Thoracic aorta (tissue), 2 donors: Measurements from ENCODE around the gene RTN3. TPM values are rescaled to one million over a fixed set of nuclear protein-coding genes. Genes with fewer than 3 reads are reported as not detected.

ENCODE experiments used
- ATAC-seq: fragments of 150-250 bp; one replicate; pipeline ENCODE4 v1.8.0; 2017; ENCODE audit warnings: low read depth; ENCODE audit not compliant: insufficient number of reproducible peaks, low FRiP score
- DNase-seq: peaks from one replicate; pipeline ENCODE4 v3.0.0-alpha.2; 2020; ENCODE audit warnings: low spot score
- H3K27ac ChIP-seq, 2 donors: fragments of 200-600 bp; sonication (generic); 1 replicate in 1 of 2; 2 replicates in 1 of 2; pipeline ENCODE4 v1.5.1; 2016; ENCODE audit warnings: mild to moderate bottlenecking in 2 of 2, moderate library complexity in 2 of 2
- H3K27me3 ChIP-seq: fragments of 200-600 bp; sonication (generic); replicated peaks from 2 replicates; pipeline ENCODE4 v1.6.0; 2016; ENCODE audit warnings: mild to moderate bottlenecking; ENCODE audit not compliant: insufficient read depth
- H3K36me3 ChIP-seq: fragments of 200-600 bp; sonication (generic); one replicate; pipeline ENCODE4 v1.5.1; 2016
- H3K4me1 ChIP-seq, 2 donors: fragments of 200-600 bp; sonication (generic); 1 replicate in 1 of 2; 2 replicates in 1 of 2; pipeline versions ENCODE4 v1.5.1 to v1.6.0; 2016; ENCODE audit warnings: low read depth in 2 of 2, mild to moderate bottlenecking in 1 of 2; ENCODE audit not compliant: control insufficient read depth in 1 of 2
- H3K4me3 ChIP-seq: fragments of 200-600 bp; sonication (generic); 2 replicates; pipeline ENCODE4 v1.5.1; 2016; ENCODE audit warnings: mild to moderate bottlenecking
- H3K9me3 ChIP-seq: fragments of 200-600 bp; sonication (generic); 2 replicates; pipeline ENCODE4 v1.5.1; 2016
- total RNA-seq, 2 donors: library from RNA; depleted of rRNA; stranded (reverse); fragments of >200 nt; gene quantifications; one replicate each; pipeline versions ENCODE4 v1.1.0 to v1.2.3, GENCODE V29; 2016
- TF ChIP-seq, protein P1 (sequence below): fragments of 200-600 bp; sonication (generic); IDR thresholded peaks from one replicate; pipeline ENCODE4 v1.5.1; 2019; ENCODE audit warnings: antibody characterized with exemption

RTN3 gene
- total RNA-seq, 2 donors from 2014 or later: 75.1 to 91.1 TPM

DNA sequence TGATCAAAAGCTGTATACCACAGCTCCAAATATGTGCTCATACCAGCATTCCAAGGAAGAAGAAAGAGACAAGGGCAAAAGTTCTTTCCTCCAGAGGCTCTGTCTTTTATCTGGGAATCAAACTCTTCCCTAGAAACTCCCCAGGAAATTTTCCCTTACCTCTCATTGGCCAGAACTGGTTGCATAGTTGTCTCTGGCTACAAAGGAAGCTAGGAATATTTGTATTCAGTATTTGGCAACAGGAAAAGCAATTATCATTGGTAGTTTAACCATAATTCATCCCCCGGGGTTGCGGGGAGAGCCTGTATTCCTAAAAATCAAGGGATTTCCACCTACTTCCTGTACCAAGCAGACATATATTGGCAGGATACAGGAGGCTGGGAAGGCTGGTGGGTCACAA is 97.7 kb downstream of the RTN3 start:
- H3K36me3 ChIP-seq: no peaks in the 10 kb centered on the region
- TF ChIP-seq, protein P1, sequence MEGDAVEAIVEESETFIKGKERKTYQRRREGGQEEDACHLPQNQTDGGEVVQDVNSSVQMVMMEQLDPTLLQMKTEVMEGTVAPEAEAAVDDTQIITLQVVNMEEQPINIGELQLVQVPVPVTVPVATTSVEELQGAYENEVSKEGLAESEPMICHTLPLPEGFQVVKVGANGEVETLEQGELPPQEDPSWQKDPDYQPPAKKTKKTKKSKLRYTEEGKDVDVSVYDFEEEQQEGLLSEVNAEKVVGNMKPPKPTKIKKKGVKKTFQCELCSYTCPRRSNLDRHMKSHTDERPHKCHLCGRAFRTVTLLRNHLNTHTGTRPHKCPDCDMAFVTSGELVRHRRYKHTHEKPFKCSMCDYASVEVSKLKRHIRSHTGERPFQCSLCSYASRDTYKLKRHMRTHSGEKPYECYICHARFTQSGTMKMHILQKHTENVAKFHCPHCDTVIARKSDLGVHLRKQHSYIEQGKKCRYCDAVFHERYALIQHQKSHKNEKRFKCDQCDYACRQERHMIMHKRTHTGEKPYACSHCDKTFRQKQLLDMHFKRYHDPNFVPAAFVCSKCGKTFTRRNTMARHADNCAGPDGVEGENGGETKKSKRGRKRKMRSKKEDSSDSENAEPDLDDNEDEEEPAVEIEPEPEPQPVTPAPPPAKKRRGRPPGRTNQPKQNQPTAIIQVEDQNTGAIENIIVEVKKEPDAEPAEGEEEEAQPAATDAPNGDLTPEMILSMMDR: no peak
- no peaks in the 10 kb centered on the region for H3K4me1 ChIP-seq
- H3K27ac ChIP-seq: no peak overlapping the region
- no peaks in the 10 kb centered on the region for H3K9me3 ChIP-seq
- no peak for DNase-seq
- ATAC-seq: no peak
- H3K4me3 ChIP-seq: no peak overlapping the region
- no peaks in the 10 kb centered on the region for H3K27me3 ChIP-seq

DNA sequence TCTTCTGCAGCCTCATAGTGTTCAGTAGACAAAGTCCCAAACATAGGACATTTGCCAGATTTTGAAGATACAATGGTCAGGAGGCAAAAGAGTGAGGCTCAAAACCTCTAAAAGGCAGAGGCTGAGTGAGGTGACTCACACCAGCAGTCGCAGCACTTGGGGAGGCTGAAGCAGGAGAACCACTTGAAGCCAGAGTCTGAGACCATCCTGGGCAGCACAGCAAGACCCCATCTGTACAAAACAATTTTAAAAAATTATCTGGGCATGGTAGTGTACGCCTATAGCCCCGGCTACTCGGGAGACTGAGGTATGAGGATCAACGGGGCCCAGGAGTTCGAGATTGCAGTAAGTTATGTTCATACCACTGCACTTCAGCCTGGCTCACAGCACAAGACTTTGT is 101.4 kb downstream of the RTN3 start:
- no peak for DNase-seq
- Histone ChIP-seq H3K4me1 (no peaks in the 10 kb centered on the region), H3K9me3 (no peaks in the 10 kb centered on the region), H3K36me3 (no peaks in the 10 kb centered on the region), H3K27me3 (no peaks in the 10 kb centered on the region), H3K4me3 (no peak overlapping the region), H3K27ac (no peak overlapping the region)
- no peak for ATAC-seq
- TF ChIP-seq, protein P1: no peak

DNA sequence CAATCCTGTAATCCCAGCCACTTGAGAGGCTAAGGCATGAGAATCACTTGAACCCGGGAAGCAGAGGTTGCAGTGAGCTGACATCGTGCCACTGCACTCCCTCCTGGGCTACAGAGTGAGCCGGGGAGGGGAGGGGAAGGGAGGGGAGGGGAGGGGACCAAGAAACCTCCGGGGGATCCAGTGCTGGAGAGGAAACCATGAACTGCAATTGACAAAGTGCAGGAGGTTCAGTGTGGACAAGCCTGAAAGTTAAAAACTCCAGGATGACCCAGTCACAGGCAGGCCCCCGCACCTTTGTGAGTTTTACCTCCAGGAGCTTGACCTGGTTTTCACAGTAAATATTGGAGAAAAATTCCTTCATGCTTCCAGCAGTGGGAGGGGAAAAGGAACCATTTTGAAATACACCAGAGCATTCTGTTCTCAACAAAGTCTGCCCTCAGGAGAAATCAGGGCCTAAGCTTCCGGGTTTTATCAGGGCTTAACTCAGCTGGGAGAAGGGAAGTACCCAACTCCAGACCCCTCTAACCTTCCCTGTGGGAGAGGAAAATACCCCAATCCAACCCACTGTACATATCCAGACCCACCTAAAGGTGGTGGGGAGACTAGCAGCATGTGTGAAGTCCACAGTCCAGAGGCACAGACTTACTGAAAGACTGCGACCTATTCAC is 102.8 kb downstream of the RTN3 start:
- no peak for DNase-seq
- Histone ChIP-seq H3K4me1 (no peaks in the 10 kb centered on the region), H3K27me3 (no peaks in the 10 kb centered on the region), H3K4me3 (no peak overlapping the region), H3K36me3 (no peaks in the 10 kb centered on the region), H3K9me3 (no peaks in the 10 kb centered on the region), H3K27ac (no peak overlapping the region)
- no peak for ATAC-seq
- TF ChIP-seq, protein P1: no peak

DNA sequence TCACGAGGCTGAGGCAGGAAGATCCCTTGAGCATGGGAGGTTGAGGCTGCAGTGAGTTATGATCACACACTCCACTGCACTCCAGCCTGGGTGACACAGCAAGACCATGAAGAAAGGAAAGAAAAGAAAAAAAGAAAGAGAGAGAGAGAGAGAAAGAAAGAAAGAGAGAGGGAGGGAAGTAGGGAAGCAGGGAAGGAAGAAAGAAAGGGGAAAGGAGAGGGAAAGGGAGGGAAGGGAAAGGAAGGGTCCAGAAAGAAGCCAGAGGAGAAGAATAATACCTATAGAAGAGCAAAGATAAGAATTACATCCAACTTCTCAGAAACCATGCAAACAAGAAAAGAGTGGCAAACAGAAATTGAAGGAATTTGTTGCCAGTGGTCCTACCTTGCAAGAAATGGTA is 104.5 kb downstream of the RTN3 start:
- H3K27ac ChIP-seq: no peak overlapping the region
- H3K27me3 ChIP-seq: no peaks in the 10 kb centered on the region
- no peak for DNase-seq
- H3K4me3 ChIP-seq: no peak overlapping the region
- peaks cover 1% of the 10 kb centered on the region for H3K9me3 ChIP-seq
- no peaks in the 10 kb centered on the region for H3K36me3 ChIP-seq
- H3K4me1 ChIP-seq: no peaks in the 10 kb centered on the region
- no peak for ATAC-seq
- TF ChIP-seq, protein P1: no peak

DNA sequence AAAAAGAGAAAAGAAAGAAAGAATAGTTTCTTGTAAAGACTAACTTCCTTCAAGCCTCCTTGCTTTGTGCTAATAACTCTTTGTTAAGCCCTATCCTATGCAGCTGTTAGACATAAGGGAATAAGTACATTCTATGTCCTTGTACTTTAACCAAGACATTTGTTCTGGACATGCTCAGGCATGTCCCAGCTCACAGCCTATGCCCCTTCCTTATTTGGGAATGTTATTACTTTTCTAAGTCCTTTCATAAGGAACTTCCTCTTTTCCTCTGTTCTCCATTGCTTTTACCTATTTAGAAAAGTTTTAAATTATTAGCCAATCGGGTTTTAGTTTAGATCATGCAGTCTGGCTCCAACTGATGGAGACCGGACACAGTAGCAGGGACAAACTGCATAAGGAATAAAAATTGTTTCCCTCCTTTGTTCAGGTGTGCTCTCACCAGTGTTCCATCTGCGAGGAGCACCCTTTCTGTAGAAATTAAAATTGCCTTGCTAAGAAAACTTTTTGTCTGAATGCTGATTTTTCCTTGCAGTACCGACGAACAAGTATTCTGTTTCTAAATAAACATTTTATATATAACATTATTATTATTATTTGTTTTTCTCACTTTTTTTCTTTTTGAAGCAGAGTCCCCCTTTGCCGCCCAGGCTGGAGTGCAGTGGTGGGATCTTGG is 110.3 kb downstream of the RTN3 start:
- TF ChIP-seq, protein P1: no peak
- no peak for ATAC-seq
- no peaks in the 10 kb centered on the region for H3K4me1 ChIP-seq

More for the DNA sequence above, 110.3 kb downstream of the RTN3 start:
- DNase-seq: no peak
- H3K36me3 ChIP-seq: no peaks in the 10 kb centered on the region
- H3K27ac ChIP-seq: no peak overlapping the region
- H3K4me3 ChIP-seq: no peak overlapping the region
- peaks cover 17% of the 10 kb centered on the region for H3K9me3 ChIP-seq
- H3K27me3 ChIP-seq: no peaks in the 10 kb centered on the region
